GM21619 (cell line): ENCODE measurements around the gene IKZF1.
"Not testable (repeated sequence)": the region's sequence is repeated elsewhere in the genome, so short reads cannot be mapped to it uniquely, and the experiment has no call there.

Source experiments
- ATAC-seq: cut with Tn5 transposase; IDR thresholded peaks from one replicate; pipeline ENCODE4 v1.9.1; 2021; ENCODE audit not compliant: unreplicated experiment

The IKZF1 gene

GRCh38 chr7:50332241-50333165 lies 28.0 kb downstream of the IKZF1 start:
- ATAC-seq, result no peak

- ATAC-seq, result no peak
Measured at GRCh38 chr7:50333221-50333651, 28.7 kb downstream of the IKZF1 start.

- no peak for ATAC-seq
Measured at GRCh38 chr7:50334341-50334994, 30.0 kb downstream of the IKZF1 start.

- no peak for ATAC-seq
Measured at GRCh38 chr7:50335230-50335794, 30.8 kb downstream of the IKZF1 start.

- ATAC-seq, result no peak
Measured at GRCh38 chr7:50335795-50336754, 31.6 kb downstream of the IKZF1 start.

- ATAC-seq, result no peak
Measured at GRCh38 chr7:50336894-50337703, 32.6 kb downstream of the IKZF1 start.

GRCh38 chr7:50339472-50339871 lies 35.0 kb downstream of the IKZF1 start:
- ATAC-seq, result not testable (repeated sequence)

- peak; percentile 25 for ATAC-seq
Measured at GRCh38 chr7:50339990-50340500, 35.5 kb downstream of the IKZF1 start.

GRCh38 chr7:50341724-50342123 lies 37.2 kb downstream of the IKZF1 start:
- no peak for ATAC-seq

- ATAC-seq, result no peak
Measured at GRCh38 chr7:50342616-50343114, 38.1 kb downstream of the IKZF1 start.

GRCh38 chr7:50346545-50347497 lies 42.3 kb downstream of the IKZF1 start:
- ATAC-seq, result no peak

- no peak for ATAC-seq
Measured at GRCh38 chr7:50347693-50348092, 43.2 kb downstream of the IKZF1 start.

GRCh38 chr7:50348469-50349162 lies 44.1 kb downstream of the IKZF1 start:
- no peak for ATAC-seq

- no peak for ATAC-seq
Measured at GRCh38 chr7:50349399-50349798, 44.9 kb downstream of the IKZF1 start.

GRCh38 chr7:50349963-50350944 lies 45.7 kb downstream of the IKZF1 start:
- ATAC-seq, result peak; percentile 81

- no peak for ATAC-seq
Measured at GRCh38 chr7:50351267-50351666, 46.8 kb downstream of the IKZF1 start.

- ATAC-seq, result peak; percentile 76
Measured at GRCh38 chr7:50352282-50352681, 47.8 kb downstream of the IKZF1 start.
